Lower leg skin (tissue), 4 donors: Measurements from ENCODE around the gene TMC1. TPM values are rescaled to one million over a fixed set of nuclear protein-coding genes. Genes with fewer than 3 reads are reported as not detected.

ENCODE experiments used
- DNase-seq, 2 donors: peaks; one replicate each; pipeline ENCODE4 v3.0.0-alpha.2; 2019; ENCODE audit warnings: low spot score in 2 of 2
- H3K4me3 ChIP-seq: fragments of 200-600 bp; sonication (generic); 2 replicates; pipeline ENCODE4 v1.5.1; 2017; ENCODE audit warnings: mild to moderate bottlenecking, low read depth; ENCODE audit not compliant: poor library complexity, severe bottlenecking
- CTCF ChIP-seq, 3 donors: fragments of 450-650 bp; IDR thresholded peaks; one replicate each; pipeline ENCODE4 v1.5.1; 2016; ENCODE audit warnings: antibody characterized with exemption in 3 of 3, mild to moderate bottlenecking in 3 of 3, moderate library complexity in 2 of 3
- POLR2A ChIP-seq, 2 donors: fragments of 450-650 bp; IDR thresholded peaks; one replicate each; pipeline ENCODE4 v1.6.1; 2016 to 2017; ENCODE audit warnings: antibody characterized with exemption in 2 of 2, mild to moderate bottlenecking in 1 of 2, moderate library complexity in 1 of 2
- WGBS, 2 donors: methylation state at CpG; one replicate each; pipeline ENCODE4 v1.1.5; 2018; 5-methylcytosine and 5-hydroxymethylcytosine counted together
- intact Hi-C: fragments of 100-400 bp; cut with DNase I; formaldehyde crosslinking; loops from one replicate; pipeline ENCODE4 v1.15.0; 2023; ENCODE audit warnings: low total_unique reads
- total RNA-seq, 4 donors: library from RNA; depleted of rRNA; stranded (reverse); fragments of >200 nt; gene quantifications; one replicate each; pipeline ENCODE4 v1.1.0, GENCODE V29; 2016

The TMC1 gene
- total RNA-seq, 4 donors from 2014 or later: 0.13 to 0.46 TPM; not detected in 2

GRCh38 chr9:72687331-72687730 lies 165.9 kb downstream of the TMC1 start:
- DNase-seq: no peak
- intact Hi-C loops: no loop called here
- H3K4me3 ChIP-seq: no peak overlapping the region
- TF ChIP-seq POLR2A (IDR thresholded peaks at IDR 0.05) (no peak), CTCF (IDR thresholded peaks at IDR 0.05) (no peak)

- H3K4me3 ChIP-seq: no peak overlapping the region
- intact Hi-C loops: no loop called here
- no peak for DNase-seq
- TF ChIP-seq CTCF (IDR thresholded peaks at IDR 0.05) (no peak), POLR2A (IDR thresholded peaks at IDR 0.05) (no peak)
These were observed 170.3 kb downstream of the TMC1 start for GRCh38 chr9:72691671-72692070.

- no peak for DNase-seq
- TF ChIP-seq POLR2A (IDR thresholded peaks at IDR 0.05): no peak
- TF ChIP-seq CTCF (IDR thresholded peaks at IDR 0.05): no peak
- no peak overlapping the region for H3K4me3 ChIP-seq
- intact Hi-C loops: no loop called here
- 86 to 89% methylated on average over 3 of the region's 3 CpGs for WGBS, 2 donors
These were observed 174.0 kb downstream of the TMC1 start for GRCh38 chr9:72695365-72695764.

GRCh38 chr9:72696511-72696910 lies 175.1 kb downstream of the TMC1 start:
- TF ChIP-seq CTCF (IDR thresholded peaks at IDR 0.05) (no peak), POLR2A (IDR thresholded peaks at IDR 0.05) (no peak)

GRCh38 chr9:72701510-72701909 lies 180.1 kb downstream of the TMC1 start:
- DNase-seq: no peak
- TF ChIP-seq POLR2A (IDR thresholded peaks at IDR 0.05) (no peak), CTCF (IDR thresholded peaks at IDR 0.05) (no peak)
- 91 to 96% methylated on average over 3 of the region's 3 CpGs for WGBS, 2 donors
- intact Hi-C loops: loop anchor here (2.0 kb wide), 1 partner anchor 37 kb away; no protein-coding TSS in a partner anchor
- no peak overlapping the region for H3K4me3 ChIP-seq

More at GRCh38 chr9:72696511-72696910, 175.1 kb downstream of the TMC1 start:
- intact Hi-C loops: no loop called here
- H3K4me3 ChIP-seq: no peak overlapping the region
- DNase-seq: no peak

- DNase-seq: no peak
- intact Hi-C loops: no loop called here
- WGBS, 2 donors: 64 to 71% methylated on average over 4 of the region's 4 CpGs
These were observed 182.2 kb downstream of the TMC1 start for GRCh38 chr9:72703574-72703973.

More at GRCh38 chr9:72703574-72703973, 182.2 kb downstream of the TMC1 start:
- no peak overlapping the region for H3K4me3 ChIP-seq
- TF ChIP-seq POLR2A (IDR thresholded peaks at IDR 0.05) (no peak), CTCF (IDR thresholded peaks at IDR 0.05) (no peak)
